ENCODE measurements around the gene E2F2.

The E2F2 gene

GRCh38 chr1:23524163-23524562, 6.9 kb downstream of the E2F2 start:
- Histone ChIP-seq H3K4me1 (ENCODE audit: insufficient read depth, low read length, poor library complexity, severe bottlenecking) (peaks cover 52% of the 10 kb centered on the region), H3K9ac (ENCODE audit: low read depth, low read length, poor library complexity, severe bottlenecking) (peak overlapping the region; percentile 98), H3K4me2 (ENCODE audit: low read depth, low read length, poor library complexity, severe bottlenecking) (peak overlapping the region; percentile 95), H3K9me2 (replicated peaks; ENCODE audit: low read depth, low read length) (no peaks in the 10 kb centered on the region), H4K20me1 (ENCODE audit: insufficient read depth, low read length, poor library complexity, severe bottlenecking) (peaks cover 33% of the 10 kb centered on the region), H3K27me3 (ENCODE audit: insufficient read depth, low read length, poor library complexity, severe bottlenecking) (no peaks in the 10 kb centered on the region), H3K36me3 (ENCODE audit: insufficient read depth, low read length) (peaks cover 42% of the 10 kb centered on the region; the same call in 1 of the 2 replicates), H3K4me3 (ENCODE audit: low read length, poor library complexity, severe bottlenecking) (peak overlapping the region; percentile 93), H3K79me2 (ENCODE audit: insufficient read depth, low read length) (peaks cover 72% of the 10 kb centered on the region), H3K9me3 (ENCODE audit: insufficient read depth, low read depth, low read length) (no peaks in the 10 kb centered on the region), H2AFZ (ENCODE audit: low read length) (no peak overlapping the region), H3F3A (ENCODE audit: low read depth) (peaks cover 18% of the 10 kb centered on the region)
- TF ChIP-seq, protein P1, sequence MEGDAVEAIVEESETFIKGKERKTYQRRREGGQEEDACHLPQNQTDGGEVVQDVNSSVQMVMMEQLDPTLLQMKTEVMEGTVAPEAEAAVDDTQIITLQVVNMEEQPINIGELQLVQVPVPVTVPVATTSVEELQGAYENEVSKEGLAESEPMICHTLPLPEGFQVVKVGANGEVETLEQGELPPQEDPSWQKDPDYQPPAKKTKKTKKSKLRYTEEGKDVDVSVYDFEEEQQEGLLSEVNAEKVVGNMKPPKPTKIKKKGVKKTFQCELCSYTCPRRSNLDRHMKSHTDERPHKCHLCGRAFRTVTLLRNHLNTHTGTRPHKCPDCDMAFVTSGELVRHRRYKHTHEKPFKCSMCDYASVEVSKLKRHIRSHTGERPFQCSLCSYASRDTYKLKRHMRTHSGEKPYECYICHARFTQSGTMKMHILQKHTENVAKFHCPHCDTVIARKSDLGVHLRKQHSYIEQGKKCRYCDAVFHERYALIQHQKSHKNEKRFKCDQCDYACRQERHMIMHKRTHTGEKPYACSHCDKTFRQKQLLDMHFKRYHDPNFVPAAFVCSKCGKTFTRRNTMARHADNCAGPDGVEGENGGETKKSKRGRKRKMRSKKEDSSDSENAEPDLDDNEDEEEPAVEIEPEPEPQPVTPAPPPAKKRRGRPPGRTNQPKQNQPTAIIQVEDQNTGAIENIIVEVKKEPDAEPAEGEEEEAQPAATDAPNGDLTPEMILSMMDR (conservative IDR thresholded peaks at IDR 0.05; ENCODE audit: low read length): no peak
- no peak for TF ChIP-seq EZH2phosphoT487 (IDR thresholded peaks at IDR 0.05; ENCODE audit: borderline replicate concordance)

GRCh38 chr1:23522244-23522982, 8.6 kb downstream of the E2F2 start:
- no peak overlapping the region for H3K9ac ChIP-seq (ENCODE audit: low read depth, low read length, poor library complexity, severe bottlenecking)
- H4K20me1 ChIP-seq (ENCODE audit: insufficient read depth, low read length, poor library complexity, severe bottlenecking): peaks cover 29% of the 10 kb centered on the region
- no peaks in the 10 kb centered on the region for H3K9me2 ChIP-seq (replicated peaks; ENCODE audit: low read depth, low read length)
- peaks cover 62% of the 10 kb centered on the region for H3K79me2 ChIP-seq (ENCODE audit: insufficient read depth, low read length)
- H3K4me1 ChIP-seq (ENCODE audit: insufficient read depth, low read length, poor library complexity, severe bottlenecking): peaks cover 37% of the 10 kb centered on the region
- H2AFZ ChIP-seq (ENCODE audit: low read length): no peak overlapping the region
- 0 out of 2 replicates have a peak, but pooled peaks cover 6% of the 10 kb centered on the region for H3F3A ChIP-seq (ENCODE audit: low read depth)
- H3K9me3 ChIP-seq (ENCODE audit: insufficient read depth, low read depth, low read length): no peaks in the 10 kb centered on the region
- H3K27me3 ChIP-seq (ENCODE audit: insufficient read depth, low read length, poor library complexity, severe bottlenecking): no peaks in the 10 kb centered on the region
- H3K4me2 ChIP-seq (ENCODE audit: low read depth, low read length, poor library complexity, severe bottlenecking): peak overlapping the region; percentile 21
- H3K4me3 ChIP-seq (ENCODE audit: low read length, poor library complexity, severe bottlenecking): no peak overlapping the region
- H3K36me3 ChIP-seq (ENCODE audit: insufficient read depth, low read length): peaks cover 57% of the 10 kb centered on the region; the same call in 1 of the 2 replicates
- no peak for TF ChIP-seq EZH2phosphoT487 (IDR thresholded peaks at IDR 0.05; ENCODE audit: borderline replicate concordance)
- TF ChIP-seq, protein P1 (conservative IDR thresholded peaks at IDR 0.05; ENCODE audit: low read length): no peak

- peaks cover 65% of the 10 kb centered on the region; the same call in 1 of the 2 replicates for H3K36me3 ChIP-seq (ENCODE audit: insufficient read depth, low read length)
- peaks cover 21% of the 10 kb centered on the region for H4K20me1 ChIP-seq (ENCODE audit: insufficient read depth, low read length, poor library complexity, severe bottlenecking)
- 0 out of 2 replicates have a peak, but pooled peaks cover 6% of the 10 kb centered on the region for H3F3A ChIP-seq (ENCODE audit: low read depth)
- H2AFZ ChIP-seq (ENCODE audit: low read length): no peak overlapping the region
- no peaks in the 10 kb centered on the region for H3K9me3 ChIP-seq (ENCODE audit: insufficient read depth, low read depth, low read length)
- no peak overlapping the region for H3K9ac ChIP-seq (ENCODE audit: low read depth, low read length, poor library complexity, severe bottlenecking)
- no peaks in the 10 kb centered on the region for H3K27me3 ChIP-seq (ENCODE audit: insufficient read depth, low read length, poor library complexity, severe bottlenecking)
- no peak overlapping the region for H3K4me3 ChIP-seq (ENCODE audit: low read length, poor library complexity, severe bottlenecking)
- TF ChIP-seq EZH2phosphoT487 (IDR thresholded peaks at IDR 0.05; ENCODE audit: borderline replicate concordance): no peak
- TF ChIP-seq, protein P1 (conservative IDR thresholded peaks at IDR 0.05; ENCODE audit: low read length): no peak
- H3K4me2 ChIP-seq (ENCODE audit: low read depth, low read length, poor library complexity, severe bottlenecking): no peak overlapping the region
- H3K9me2 ChIP-seq (replicated peaks; ENCODE audit: low read depth, low read length): no peaks in the 10 kb centered on the region
- peaks cover 29% of the 10 kb centered on the region for H3K4me1 ChIP-seq (ENCODE audit: insufficient read depth, low read length, poor library complexity, severe bottlenecking)
- H3K79me2 ChIP-seq (ENCODE audit: insufficient read depth, low read length): peaks cover 53% of the 10 kb centered on the region
Measured at GRCh38 chr1:23521588-23521987, 9.4 kb downstream of the E2F2 start.
